Stimulated activated memory B cell treated with anti-CD40 and anti-IgM and Interleukin-4, amounts not matched to agents 10 μg/mL and 1 μg/mL and 100 μg/mL, for 72 hours (primary cell): ENCODE measurements around the gene RELN.
"Not testable (repeated sequence)": the region's sequence is repeated elsewhere in the genome, so short reads cannot be mapped to it uniquely, and the experiment has no call there.

ENCODE experiments used
- ATAC-seq: fragments of 150-1000 bp; cut with Tn5 transposase; 2 replicates; pipeline ENCODE4 v1.10.0; 2021
- H3K27ac Mint-ChIP-seq: one replicate; pipeline ENCODE4 v1.8.0; 2022; ENCODE audit warnings: mild to moderate bottlenecking, mixed read lengths
- H3K27me3 Mint-ChIP-seq: one replicate; pipeline ENCODE4 v1.8.0; 2022; ENCODE audit warnings: mixed read lengths
- H3K36me3 Mint-ChIP-seq: one replicate; pipeline ENCODE4 v1.8.0; 2022; ENCODE audit warnings: mixed read lengths
- H3K4me1 Mint-ChIP-seq: one replicate; pipeline ENCODE4 v1.8.0; 2022; ENCODE audit warnings: mixed read lengths
- H3K4me3 Mint-ChIP-seq: one replicate; pipeline ENCODE4 v1.8.0; 2022; ENCODE audit warnings: mild to moderate bottlenecking, moderate library complexity, mixed read lengths
- H3K9me3 Mint-ChIP-seq: one replicate; pipeline ENCODE4 v1.8.0; 2022; ENCODE audit warnings: mixed read lengths

Gene RELN

DNA sequence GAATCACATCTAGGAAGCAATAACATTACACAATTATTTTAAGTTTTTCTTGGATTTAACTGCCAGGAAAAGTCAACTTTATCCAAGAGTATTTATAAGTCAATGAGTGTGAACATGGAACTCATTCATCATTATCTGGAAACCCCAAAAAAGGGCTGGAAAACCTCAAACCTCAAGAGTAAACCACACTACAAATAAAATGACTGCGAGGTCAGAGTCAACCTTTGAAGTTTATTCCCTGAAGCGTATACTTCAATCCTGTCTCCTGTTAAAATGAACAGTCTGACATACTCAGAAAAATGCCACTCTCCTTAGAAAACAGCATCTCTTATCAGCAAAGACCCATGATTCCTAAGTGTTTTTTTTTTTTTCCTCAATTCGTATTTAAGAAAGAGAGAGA, 86.5 kb downstream of the RELN start:
- no peaks in the 10 kb centered on the region for H3K27me3 Mint-ChIP-seq
- H3K4me3 Mint-ChIP-seq = no peak overlapping the region
- no peaks in the 10 kb centered on the region for H3K4me1 Mint-ChIP-seq
- no peak overlapping the region for H3K27ac Mint-ChIP-seq
- H3K36me3 Mint-ChIP-seq = no peaks in the 10 kb centered on the region
- H3K9me3 Mint-ChIP-seq = peaks cover 3% of the 10 kb centered on the region
- ATAC-seq = no peak

DNA sequence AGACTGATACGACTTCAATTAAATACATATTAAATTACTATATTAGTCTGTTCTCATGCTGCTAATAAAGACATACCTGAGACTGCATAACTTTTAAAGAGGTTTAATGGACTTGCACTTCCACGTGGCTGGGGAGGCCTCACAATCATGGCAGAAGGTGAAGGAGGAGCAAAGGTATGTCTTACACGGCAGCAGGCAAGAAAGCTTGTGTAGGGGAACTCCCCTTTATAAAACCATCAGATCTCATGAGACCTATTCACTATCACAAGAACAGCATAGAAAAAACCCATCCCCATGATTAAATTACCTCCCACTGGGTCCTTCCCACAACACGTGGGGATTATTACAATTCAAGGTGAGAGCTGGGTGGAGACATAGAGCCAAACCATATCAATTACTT, 92.6 kb downstream of the RELN start:
- H3K9me3 Mint-ChIP-seq, H3K27me3 Mint-ChIP-seq, ATAC-seq, H3K27ac Mint-ChIP-seq, H3K36me3 Mint-ChIP-seq, H3K4me3 Mint-ChIP-seq, H3K4me1 Mint-ChIP-seq: not testable (repeated sequence)

DNA sequence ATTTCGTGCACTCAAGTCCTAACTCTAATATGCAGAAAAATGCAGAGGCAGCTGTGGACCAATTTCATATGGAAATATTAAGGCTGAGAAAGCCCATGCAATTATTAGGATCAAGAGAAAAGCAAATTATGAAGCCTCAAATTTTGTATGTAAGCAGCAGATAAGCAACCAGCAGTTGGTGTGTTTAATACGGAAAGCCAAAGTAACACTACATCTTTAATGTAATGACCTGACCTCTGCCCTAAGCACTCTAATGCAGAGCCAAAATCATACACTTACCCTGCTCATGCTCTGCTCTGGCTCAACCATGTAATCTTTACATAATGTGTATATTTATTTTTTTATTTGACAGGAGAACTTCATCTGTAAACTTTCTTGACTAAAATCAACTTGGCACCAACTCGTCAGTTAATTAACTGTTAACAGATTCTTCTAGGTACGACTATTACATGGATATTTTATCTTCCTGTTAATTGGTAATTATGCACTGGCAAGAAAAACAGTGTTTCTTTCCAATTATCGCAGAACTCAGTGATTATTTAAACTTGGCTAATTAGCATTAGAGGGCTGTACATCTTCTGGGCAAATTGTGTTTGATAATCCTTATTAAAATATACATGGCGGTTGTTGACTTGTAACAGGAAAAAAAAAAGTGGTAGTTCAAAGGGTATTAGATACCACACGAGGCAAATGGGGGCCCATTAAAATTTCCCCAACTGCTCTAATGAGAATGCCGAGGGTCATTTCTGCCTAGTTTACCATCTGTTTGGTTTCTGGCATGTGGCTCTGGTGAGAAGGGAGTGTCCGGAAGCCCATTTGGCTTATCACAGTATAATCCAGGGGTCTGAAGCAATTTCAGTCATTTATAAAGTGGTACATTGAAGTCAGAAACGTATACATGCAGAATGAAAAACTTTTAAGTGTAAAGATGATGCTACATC, 94.5 kb downstream of the RELN start:
- Mint-ChIP-seq H3K27ac (no peak overlapping the region), H3K4me1 (no peaks in the 10 kb centered on the region), H3K9me3 (peaks cover 5% of the 10 kb centered on the region), H3K4me3 (no peak overlapping the region), H3K36me3 (no peaks in the 10 kb centered on the region), H3K27me3 (no peaks in the 10 kb centered on the region)
- ATAC-seq = no peak

DNA sequence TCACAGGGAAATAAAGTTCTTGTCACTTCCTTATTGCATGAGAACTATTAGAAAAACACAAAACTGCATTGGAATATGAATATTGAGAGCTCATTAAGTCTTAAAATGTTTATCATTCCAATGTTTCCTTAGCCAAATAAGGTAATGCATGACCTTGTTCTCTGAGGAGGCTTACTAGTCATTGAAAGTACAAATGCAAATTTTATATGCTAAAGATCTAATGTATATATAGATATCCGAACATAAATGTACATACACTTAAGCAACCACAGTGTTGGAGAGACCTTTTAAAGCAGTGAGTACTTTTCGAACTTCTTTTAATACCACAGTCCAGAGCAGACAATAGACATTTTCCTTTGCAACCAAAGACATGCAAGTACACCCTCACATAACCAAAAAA, 96.1 kb downstream of the RELN start:
- Mint-ChIP-seq H3K27me3 (no peaks in the 10 kb centered on the region), H3K9me3 (peaks cover 4% of the 10 kb centered on the region), H3K4me1 (no peaks in the 10 kb centered on the region), H3K36me3 (no peaks in the 10 kb centered on the region), H3K27ac (no peak overlapping the region), H3K4me3 (no peak overlapping the region)
- no peak for ATAC-seq

DNA sequence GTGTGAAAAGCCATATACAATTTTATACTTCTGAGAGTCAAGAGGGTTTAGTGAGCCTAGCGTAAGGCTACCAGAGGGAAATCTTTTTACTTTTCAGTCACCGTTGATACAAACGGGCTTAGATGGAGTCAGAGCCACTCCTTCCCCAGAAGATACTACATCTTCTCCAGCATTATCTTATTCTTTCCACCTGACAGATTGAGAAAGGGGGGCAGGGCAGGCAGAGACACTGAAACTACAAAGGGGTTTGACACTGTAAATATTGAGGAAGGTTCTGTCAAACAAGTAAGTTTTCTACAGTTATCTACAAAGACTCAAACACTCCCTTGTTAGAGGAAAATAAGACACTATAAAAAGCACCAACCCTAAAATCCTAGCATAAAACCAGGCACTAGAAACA, 100.0 kb downstream of the RELN start:
- Mint-ChIP-seq H3K27me3 (no peaks in the 10 kb centered on the region), H3K4me3 (no peak overlapping the region), H3K36me3 (no peaks in the 10 kb centered on the region), H3K4me1 (no peaks in the 10 kb centered on the region), H3K9me3 (peaks cover 1% of the 10 kb centered on the region), H3K27ac (no peak overlapping the region)
- ATAC-seq = no peak

- ATAC-seq = peak; percentile 16
- Mint-ChIP-seq H3K4me1 (no peaks in the 10 kb centered on the region), H3K36me3 (no peaks in the 10 kb centered on the region), H3K27me3 (no peaks in the 10 kb centered on the region), H3K4me3 (no peak overlapping the region), H3K9me3 (peaks cover 5% of the 10 kb centered on the region), H3K27ac (no peak overlapping the region)
Observed at GRCh38 chr7:103888603-103889153, 100.8 kb downstream of the RELN start.

DNA sequence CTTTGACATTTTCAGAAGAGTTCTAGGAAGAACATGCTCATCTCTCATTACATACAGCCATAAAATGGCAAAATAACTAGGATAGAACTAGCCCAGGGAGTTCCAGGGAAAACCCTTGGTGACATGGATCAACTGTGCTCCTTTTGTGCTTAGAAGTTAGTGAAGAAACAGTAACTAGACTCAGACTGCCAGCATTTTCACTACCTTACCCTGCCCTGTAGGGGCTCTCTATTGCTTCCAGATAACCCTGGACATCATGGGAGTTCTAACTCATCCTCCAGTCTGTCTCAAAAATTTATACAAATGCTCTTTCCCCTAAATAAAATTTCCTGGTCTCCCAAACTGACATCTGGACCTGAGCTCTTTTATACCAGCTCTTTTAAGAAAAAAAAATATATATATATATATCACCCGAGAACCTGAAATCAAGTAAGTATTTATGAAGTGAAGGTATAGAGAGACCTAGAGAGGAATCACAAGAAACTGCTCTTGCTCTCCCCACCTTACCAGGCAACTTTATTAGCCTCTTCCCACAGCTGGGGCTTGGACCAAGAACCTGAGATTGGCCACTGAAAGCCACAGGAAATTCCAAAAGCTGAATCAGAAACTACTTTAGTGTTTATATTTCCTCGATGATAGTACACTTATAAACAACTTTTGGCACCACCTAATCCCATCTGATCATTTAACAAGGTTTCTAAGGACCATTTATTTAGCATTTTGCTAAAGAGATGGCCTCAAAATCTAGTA, 101.4 kb downstream of the RELN start:
- no peak for ATAC-seq
- Mint-ChIP-seq H3K4me3 (no peak overlapping the region), H3K27ac (no peak overlapping the region), H3K36me3 (no peaks in the 10 kb centered on the region), H3K9me3 (peaks cover 8% of the 10 kb centered on the region), H3K27me3 (no peaks in the 10 kb centered on the region), H3K4me1 (no peaks in the 10 kb centered on the region)

- no peak overlapping the region for H3K4me3 Mint-ChIP-seq
- no peaks in the 10 kb centered on the region for H3K36me3 Mint-ChIP-seq
- no peak for ATAC-seq
- H3K27ac Mint-ChIP-seq = no peak overlapping the region
- H3K27me3 Mint-ChIP-seq = no peaks in the 10 kb centered on the region
- peaks cover 8% of the 10 kb centered on the region for H3K9me3 Mint-ChIP-seq
- no peaks in the 10 kb centered on the region for H3K4me1 Mint-ChIP-seq
Observed at GRCh38 chr7:103887050-103887449, 102.4 kb downstream of the RELN start.

DNA sequence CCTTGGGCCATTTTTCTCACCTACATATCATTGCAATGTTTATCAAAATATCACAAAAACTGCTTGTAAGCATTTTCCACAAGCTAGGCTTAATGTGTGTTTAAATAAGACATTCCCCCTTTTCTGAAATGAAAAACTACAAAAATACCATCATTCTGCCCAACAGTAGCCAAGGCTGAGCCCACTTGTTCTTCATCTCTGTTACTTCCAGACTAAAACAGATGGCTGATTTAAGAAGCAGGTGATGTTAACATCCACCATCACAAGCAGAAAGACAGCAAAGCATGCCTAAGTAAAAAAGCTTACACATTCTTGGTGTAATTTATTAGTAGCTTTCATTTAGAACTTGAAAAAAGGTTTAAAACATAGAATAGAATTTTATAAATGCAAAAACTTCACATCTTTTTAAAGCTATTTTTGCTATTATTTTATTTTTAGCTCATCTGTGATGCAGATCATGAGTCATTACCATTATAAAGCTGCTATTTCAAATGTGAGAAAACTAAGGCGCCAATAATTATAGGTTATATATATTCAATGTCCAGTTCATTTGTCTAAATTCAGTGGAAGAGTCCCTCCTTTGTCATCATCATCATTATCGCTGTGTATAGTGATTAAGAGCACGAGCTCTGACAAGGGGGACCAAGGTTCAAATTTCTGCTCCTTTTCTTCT, 109.4 kb downstream of the RELN start:
- Mint-ChIP-seq H3K36me3 (no peaks in the 10 kb centered on the region), H3K9me3 (peaks cover 14% of the 10 kb centered on the region), H3K4me3 (no peak overlapping the region), H3K4me1 (no peaks in the 10 kb centered on the region), H3K27ac (no peak overlapping the region), H3K27me3 (no peaks in the 10 kb centered on the region)
- ATAC-seq = no peak

DNA sequence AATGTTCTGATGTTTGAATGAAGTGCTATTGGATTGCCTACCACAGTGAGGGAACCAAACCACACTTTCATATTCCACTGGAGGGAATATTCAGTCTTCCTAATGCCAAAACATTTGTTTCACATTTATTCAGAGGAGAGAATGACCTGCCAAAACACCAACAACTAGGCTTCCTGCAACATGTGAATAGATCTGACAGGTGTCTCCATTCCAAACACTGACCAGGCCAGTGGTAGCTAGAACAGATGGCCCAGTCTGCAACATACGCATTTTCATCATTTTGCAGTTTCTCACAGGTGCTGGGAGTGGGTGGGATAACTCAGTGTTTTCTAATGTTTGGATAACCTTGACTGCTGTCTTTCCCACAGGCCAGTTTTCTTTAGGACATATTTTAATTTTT, 110.0 kb downstream of the RELN start:
- no peak overlapping the region for H3K4me3 Mint-ChIP-seq
- no peak for ATAC-seq
- H3K27ac Mint-ChIP-seq = no peak overlapping the region
- no peaks in the 10 kb centered on the region for H3K27me3 Mint-ChIP-seq
- H3K9me3 Mint-ChIP-seq = peaks cover 12% of the 10 kb centered on the region
- H3K4me1 Mint-ChIP-seq = no peaks in the 10 kb centered on the region
- no peaks in the 10 kb centered on the region for H3K36me3 Mint-ChIP-seq

DNA sequence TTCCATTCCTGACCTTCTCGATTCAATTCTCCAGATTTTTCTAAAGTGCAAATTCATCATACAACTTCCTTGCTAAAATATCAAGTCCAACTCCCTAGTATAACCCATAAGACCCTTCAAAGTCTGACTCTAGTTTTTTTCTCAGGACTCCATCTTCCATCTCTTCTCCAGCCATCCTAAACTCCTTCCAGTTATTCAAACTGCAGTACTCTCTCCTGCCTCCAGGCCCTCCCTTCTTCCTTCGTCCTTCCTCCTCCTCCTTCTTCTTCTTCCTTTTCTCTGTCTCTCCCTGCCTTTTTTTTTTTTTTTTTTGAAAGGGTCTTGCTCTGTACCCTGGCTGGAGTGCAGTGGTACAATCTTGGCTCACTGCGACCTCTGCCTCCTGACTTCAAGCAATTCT, 111.9 kb downstream of the RELN start:
- Mint-ChIP-seq H3K36me3 (no peaks in the 10 kb centered on the region), H3K27me3 (no peaks in the 10 kb centered on the region), H3K27ac (no peak overlapping the region), H3K4me3 (no peak overlapping the region), H3K4me1 (no peaks in the 10 kb centered on the region), H3K9me3 (peaks cover 5% of the 10 kb centered on the region)
- ATAC-seq = no peak

DNA sequence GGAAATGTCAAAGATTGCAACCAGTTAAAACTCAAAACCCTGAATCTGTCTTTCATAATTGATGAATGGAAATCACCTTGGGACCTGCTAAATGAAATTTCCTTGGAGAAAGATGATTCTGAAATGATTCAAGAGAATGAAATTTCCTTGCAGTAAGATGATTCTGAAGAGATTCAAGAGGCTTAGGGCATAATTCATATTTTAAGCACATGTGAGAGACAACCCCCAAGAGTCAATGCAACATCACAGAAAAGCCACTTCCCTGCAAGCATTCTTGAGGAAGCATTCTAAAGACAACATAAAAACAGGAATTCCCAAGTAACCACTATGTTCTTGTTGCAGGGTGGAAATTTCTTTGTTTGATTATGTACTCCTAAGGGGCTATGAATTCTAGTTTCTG, 113.7 kb downstream of the RELN start:
- ATAC-seq = no peak
- H3K4me3 Mint-ChIP-seq = no peak overlapping the region
- no peak overlapping the region for H3K27ac Mint-ChIP-seq
- H3K36me3 Mint-ChIP-seq = no peaks in the 10 kb centered on the region
- peaks cover 8% of the 10 kb centered on the region for H3K9me3 Mint-ChIP-seq
- H3K4me1 Mint-ChIP-seq = no peaks in the 10 kb centered on the region
- H3K27me3 Mint-ChIP-seq = no peaks in the 10 kb centered on the region

DNA sequence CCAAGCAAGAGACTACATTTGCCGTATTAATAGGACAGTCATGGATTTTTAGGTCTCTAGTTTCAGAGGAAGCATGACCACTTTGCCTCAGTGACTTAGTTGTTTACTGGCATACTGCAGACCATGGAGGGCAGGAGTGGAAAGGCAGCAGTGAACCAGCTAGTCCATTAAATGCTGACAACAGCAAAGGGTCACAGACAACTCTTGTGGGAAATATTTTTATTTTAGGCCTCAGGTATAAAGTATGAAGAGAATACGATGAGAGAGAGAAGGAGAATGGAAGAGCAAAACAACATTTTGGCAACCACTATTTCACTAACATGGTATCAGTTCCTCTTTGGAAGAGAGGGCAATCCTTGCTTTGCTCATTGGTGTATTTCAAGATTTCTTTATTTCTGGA, 118.0 kb downstream of the RELN start:
- Mint-ChIP-seq H3K4me1 (no peaks in the 10 kb centered on the region), H3K27ac (no peak overlapping the region), H3K27me3 (no peaks in the 10 kb centered on the region), H3K4me3 (no peak overlapping the region), H3K9me3 (peaks cover 2% of the 10 kb centered on the region), H3K36me3 (no peaks in the 10 kb centered on the region)
- no peak for ATAC-seq

DNA sequence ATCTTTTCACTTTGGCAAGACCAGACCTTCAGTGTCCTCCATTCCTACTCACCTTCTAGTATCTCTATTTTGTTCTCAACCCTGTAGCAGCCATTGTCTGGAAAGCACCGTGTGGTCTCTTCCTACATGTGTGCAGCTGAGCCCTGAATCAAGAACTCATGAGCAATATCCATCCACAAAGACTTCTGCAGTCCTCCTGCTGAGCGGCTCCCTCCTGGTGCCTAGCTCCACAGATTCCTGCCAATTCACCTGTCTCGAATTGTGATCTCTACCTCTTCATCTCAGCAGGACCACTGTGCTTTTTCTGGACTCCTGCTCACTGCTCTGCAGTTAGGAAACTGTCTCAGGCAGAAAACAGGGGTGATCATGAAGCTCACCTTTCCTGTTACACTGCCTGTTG, 118.8 kb downstream of the RELN start:
- Mint-ChIP-seq H3K27ac (no peak overlapping the region), H3K27me3 (no peaks in the 10 kb centered on the region), H3K36me3 (no peaks in the 10 kb centered on the region), H3K4me1 (no peaks in the 10 kb centered on the region), H3K9me3 (peaks cover 2% of the 10 kb centered on the region), H3K4me3 (no peak overlapping the region)
- ATAC-seq = no peak

DNA sequence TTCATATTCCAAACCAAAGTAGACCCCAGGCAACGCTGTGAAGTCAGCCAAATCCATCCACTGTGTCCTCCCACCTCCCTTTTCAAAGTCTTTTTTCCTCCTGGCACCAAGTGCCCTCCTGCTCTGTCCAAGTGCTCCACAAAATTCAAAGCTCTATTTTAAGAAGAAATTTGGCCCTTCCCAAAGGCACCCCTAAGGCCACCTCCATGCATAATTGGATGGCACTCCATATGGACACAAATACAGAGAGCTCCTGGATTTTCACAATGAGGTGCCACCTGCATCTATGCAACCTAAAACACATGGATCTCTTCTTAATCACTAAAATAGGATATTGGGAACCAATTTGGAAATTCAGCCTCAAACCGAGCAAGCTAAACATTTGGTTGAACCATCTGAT, 121.6 kb downstream of the RELN start:
- Mint-ChIP-seq H3K4me3 (no peak overlapping the region), H3K9me3 (peaks cover 2% of the 10 kb centered on the region), H3K27ac (no peak overlapping the region), H3K36me3 (no peaks in the 10 kb centered on the region), H3K27me3 (no peaks in the 10 kb centered on the region), H3K4me1 (no peaks in the 10 kb centered on the region)
- no peak for ATAC-seq
